Heart left ventricle (tissue), 16 donors: ENCODE results near the gene AFF3. TPM values are rescaled to one million over a fixed set of nuclear protein-coding genes. Genes with fewer than 3 reads are reported as not detected.

Experiments used
- ATAC-seq, 4 donors: fragments of 200-7000 bp; cut with Tn5 transposase; one replicate each; pipeline ENCODE4 v1.9.1; 2020 to 2022; ENCODE audit warnings: moderate library complexity in 4 of 4, mild to moderate bottlenecking in 3 of 4, moderate number of reproducible peaks in 1 of 4
- DNase-seq, 5 donors: peaks; one replicate each; pipeline ENCODE4 v3.0.0-alpha.2; 2020
- H3K27ac ChIP-seq, 12 donors: fragments of 200-600 bp; sonication (generic) in 4 of 12; one replicate each; pipeline versions ENCODE4 v1.5.0 to v1.8.0; 2016 to 2022; ENCODE audit warnings: mild to moderate bottlenecking in 2 of 12
- H3K27me3 ChIP-seq, 9 donors: fragments of 200-600 bp; sonication (generic) in 2 of 9; one replicate each; pipeline versions ENCODE4 v1.5.1 to v1.8.0; 2016 to 2022; ENCODE audit warnings: mild to moderate bottlenecking in 3 of 9
- H3K36me3 ChIP-seq, 9 donors: fragments of 200-600 bp; sonication (generic) in 2 of 9; one replicate each; pipeline versions ENCODE4 v1.5.0 to v1.8.0; 2018 to 2022; ENCODE audit warnings: mild to moderate bottlenecking in 2 of 9
- H3K4me1 ChIP-seq, 12 donors: fragments of 200-600 bp; sonication (generic) in 4 of 12; one replicate each; pipeline versions ENCODE4 v1.5.0 to v1.8.0; 2016 to 2022; ENCODE audit warnings: mild to moderate bottlenecking in 3 of 12
- H3K4me3 ChIP-seq, 12 donors: fragments of 200-600 bp; sonication (generic) in 4 of 12; one replicate each; pipeline versions ENCODE4 v1.5.0 to v1.8.0; 2017 to 2022; ENCODE audit warnings: mild to moderate bottlenecking in 9 of 12, moderate library complexity in 4 of 12
- H3K9me3 ChIP-seq, 12 donors: fragments of 200-600 bp; sonication (generic) in 4 of 12; one replicate each; pipeline versions ENCODE4 v1.5.0 to v1.8.0; 2016 to 2022; ENCODE audit warnings: mild to moderate bottlenecking in 1 of 12
- POLR2A ChIP-seq, 2 donors: fragments of 450-650 bp; IDR thresholded peaks; one replicate each; pipeline ENCODE4 v1.6.1; 2017; ENCODE audit warnings: antibody characterized with exemption in 2 of 2, mild to moderate bottlenecking in 2 of 2, moderate library complexity in 2 of 2
- WGBS, 4 donors: extraction: QIAGEN DNeasy Blood & Tissue Kit in 2 of 4; methylation state at CpG; one replicate each; pipeline versions ENCODE4 v1.1.5 to v1.1.7; 2013 to 2018; 5-methylcytosine and 5-hydroxymethylcytosine counted together
- intact Hi-C, 10 donors: fragments of 100-400 bp; cut with DNase I; formaldehyde crosslinking; loops; one replicate each; pipeline versions ENCODE4 v1.11.1 to v1.14.2; 2022
- polyA plus RNA-seq, 2 donors: library from polyadenylated mRNA; stranded (reverse); fragments of 200-250 nt; gene quantifications; one replicate each; pipeline ENCODE4 v1.2.3, GENCODE V29; 2013
- total RNA-seq, 9 donors: library from RNA; depleted of rRNA in 2 of 9; stranded (reverse); fragments of >200 nt in 2 of 9; fragmentation: NEBNext Ultra II Directional in 3 of 9; extraction: Animal tissue kit (Norgen Biotek cat#: 25700) in 3 of 9; gene quantifications; one replicate each; pipeline versions ENCODE4 v1.1.0 to v1.2.4, GENCODE V29; 2016 to 2023
- TF ChIP-seq, protein P1 (sequence below), 12 donors: fragments of 200-600 bp; sonication (generic) in 4 of 12; IDR thresholded peaks; one replicate each; pipeline versions ENCODE4 v1.5.0 to v1.8.0; 2018 to 2022; ENCODE audit warnings: antibody characterized with exemption in 12 of 12, mild to moderate bottlenecking in 5 of 12
- donor health status: ischemic (EF 13 %, LVEDD 7.1; RV severe dilation, severe dysfunction).
- donor health status: healthy with polysubstance abuse.
- donor health status: DM: no; HTN: yes; CAD: no.
- donor health status: DM: no; HTN: no; CAD: no.
- donor health status: ischemic (EF 25% LVEDD 6.9; RV normal size, moderate dysfunction).
- donor health status: ischemic (EF 25% LVEDD 5.7; RV mildly dilated, moderate dysfunction).
- donor health status: healthy.
- donor health status: DM: yes; HTN: yes; CAD: no.
- donor health status: ischemic (EF 35%, LVEDD 5.7; RV mildly dilated, moderate dysfunction).
- donor health status: nonischemic (EF 11% LVEDD 7.7; RV severe dilation, severe dysfunction).
- donor health status: DM: yes; HTN: yes; CAD: no.
- donor health status: PGD.
- donor health status: ischemic (EF 29% LVEDD 5.4; RV normal size, mild dysfunction).
- donor health status: nonischemic (EF 23%, LVEDD 6.1; RV moderate dilation, normal function).

AFF3 gene
- total and polyA plus RNA-seq, 11 donors: 1.3 to 15.5 (median 4.7) TPM

DNA sequence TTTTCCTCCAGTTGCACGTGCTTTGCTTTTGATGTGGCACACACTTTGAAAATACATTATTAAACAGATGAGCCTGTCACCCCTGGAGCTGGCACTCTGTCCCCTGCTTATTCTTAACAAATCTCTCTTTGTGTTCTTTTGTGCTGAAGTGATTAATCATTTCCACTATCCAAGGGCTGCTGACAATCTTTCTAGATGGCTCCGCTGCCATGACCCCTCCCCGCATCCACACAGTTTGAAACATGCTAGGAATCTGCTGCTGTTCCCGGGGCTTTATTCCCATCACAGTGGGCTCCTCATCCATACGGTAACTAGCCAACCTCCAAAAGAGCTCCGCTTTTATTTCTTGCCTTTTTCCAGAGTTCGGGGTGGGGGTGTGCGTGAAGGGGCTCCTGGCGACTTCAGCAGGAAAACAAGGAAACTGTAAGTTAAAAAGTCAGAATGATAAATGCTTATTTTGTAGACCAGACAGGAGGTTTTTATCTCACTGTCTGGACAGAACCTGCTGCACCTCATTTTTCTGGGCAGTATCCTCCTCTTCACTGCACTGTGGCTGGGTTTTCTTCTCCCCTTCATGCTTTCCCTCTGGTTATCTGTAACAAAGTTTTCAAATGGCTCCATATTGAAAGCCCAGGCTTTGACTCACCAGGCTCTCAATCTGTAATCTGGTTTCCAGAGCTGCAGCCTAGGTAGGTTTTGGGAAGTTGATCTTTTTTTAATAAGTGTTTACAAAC is 319.7 kb downstream of the AFF3 start:
- Histone ChIP-seq H3K27ac (no peak overlapping the region), H3K4me1 (peaks cover 0 to 8% (median 0%) of the 10 kb centered on the region in 12 donors), H3K36me3 (no peaks in the 10 kb centered on the region), H3K4me3 (no peak overlapping the region), H3K27me3 (no peaks in the 10 kb centered on the region), H3K9me3 (no peaks in the 10 kb centered on the region)
- ATAC-seq (no peak), DNase-seq (no peak)
- intact Hi-C loops: loop anchor here in 6 of 10 donors (5.0 to 10.0 kb wide), 5 partner anchors 260 to 422 kb away; no protein-coding TSS in a partner anchor
- WGBS, 4 donors: 63 to 75% (median 70%) methylated on average over 9 of the region's 9 CpGs
- TF ChIP-seq, protein P1, sequence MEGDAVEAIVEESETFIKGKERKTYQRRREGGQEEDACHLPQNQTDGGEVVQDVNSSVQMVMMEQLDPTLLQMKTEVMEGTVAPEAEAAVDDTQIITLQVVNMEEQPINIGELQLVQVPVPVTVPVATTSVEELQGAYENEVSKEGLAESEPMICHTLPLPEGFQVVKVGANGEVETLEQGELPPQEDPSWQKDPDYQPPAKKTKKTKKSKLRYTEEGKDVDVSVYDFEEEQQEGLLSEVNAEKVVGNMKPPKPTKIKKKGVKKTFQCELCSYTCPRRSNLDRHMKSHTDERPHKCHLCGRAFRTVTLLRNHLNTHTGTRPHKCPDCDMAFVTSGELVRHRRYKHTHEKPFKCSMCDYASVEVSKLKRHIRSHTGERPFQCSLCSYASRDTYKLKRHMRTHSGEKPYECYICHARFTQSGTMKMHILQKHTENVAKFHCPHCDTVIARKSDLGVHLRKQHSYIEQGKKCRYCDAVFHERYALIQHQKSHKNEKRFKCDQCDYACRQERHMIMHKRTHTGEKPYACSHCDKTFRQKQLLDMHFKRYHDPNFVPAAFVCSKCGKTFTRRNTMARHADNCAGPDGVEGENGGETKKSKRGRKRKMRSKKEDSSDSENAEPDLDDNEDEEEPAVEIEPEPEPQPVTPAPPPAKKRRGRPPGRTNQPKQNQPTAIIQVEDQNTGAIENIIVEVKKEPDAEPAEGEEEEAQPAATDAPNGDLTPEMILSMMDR (IDR thresholded peaks at IDR 0.05): no peak
- TF ChIP-seq POLR2A (IDR thresholded peaks at IDR 0.05): no peak

DNA sequence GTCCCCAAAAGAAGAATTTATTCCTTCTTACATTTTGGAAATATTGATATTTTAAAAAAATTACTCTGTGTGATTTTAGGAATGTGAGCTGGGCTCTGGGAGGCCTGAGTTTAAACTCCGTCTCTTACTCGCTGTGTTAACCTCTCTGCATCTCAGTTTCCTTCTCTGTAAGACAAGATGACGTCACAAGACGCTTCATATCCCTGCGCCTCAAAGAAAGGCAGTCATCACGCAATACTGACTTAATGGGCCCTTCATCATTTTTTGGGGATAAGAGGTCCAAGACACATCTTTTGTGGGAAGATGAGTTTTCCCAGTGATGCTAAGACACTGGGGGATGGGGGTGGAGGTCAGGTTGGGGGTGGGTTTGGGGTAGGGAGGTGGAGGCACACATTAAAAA is 320.4 kb downstream of the AFF3 start:
- 92 to 97% (median 96%) methylated on average over 6 of the region's 6 CpGs for WGBS, 4 donors
- ATAC-seq: no peak
- H3K4me1 ChIP-seq: peaks cover 0 to 2% (median 0%) of the 10 kb centered on the region in 12 donors
- H3K27me3 ChIP-seq: no peaks in the 10 kb centered on the region
- no peak overlapping the region for H3K4me3 ChIP-seq
- no peak overlapping the region for H3K27ac ChIP-seq
- DNase-seq: no peak
- H3K36me3 ChIP-seq: no peaks in the 10 kb centered on the region
- no peaks in the 10 kb centered on the region for H3K9me3 ChIP-seq
- TF ChIP-seq POLR2A (IDR thresholded peaks at IDR 0.05): no peak
- TF ChIP-seq, protein P1 (IDR thresholded peaks at IDR 0.05): no peak
- intact Hi-C loops: loop anchor here in 6 of 10 donors (2.0 to 10.0 kb wide), 6 partner anchors 260 to 423 kb away; no protein-coding TSS in a partner anchor

DNA sequence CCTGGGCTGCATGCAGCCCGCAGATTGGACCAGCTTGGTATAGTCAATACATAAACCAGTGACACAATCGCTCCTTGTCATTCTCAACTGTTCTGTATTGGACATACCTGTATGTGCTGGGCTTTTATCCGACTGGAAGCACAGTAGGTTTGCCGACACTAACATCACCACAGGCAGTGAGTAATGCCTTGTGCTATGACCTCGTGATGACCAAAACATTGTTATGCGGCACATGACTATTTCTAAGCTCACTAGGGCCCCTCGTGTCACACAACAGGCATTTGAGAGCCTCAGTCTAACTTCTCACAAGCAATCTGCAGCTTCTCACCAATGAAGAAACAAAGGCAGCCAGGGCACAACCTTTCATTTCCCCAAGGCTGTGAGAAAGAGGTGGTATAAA is 320.8 kb downstream of the AFF3 start:
- no peak for TF ChIP-seq POLR2A (IDR thresholded peaks at IDR 0.05)
- TF ChIP-seq, protein P1 (IDR thresholded peaks at IDR 0.05): no peak
- H3K36me3 ChIP-seq: no peaks in the 10 kb centered on the region
- H3K4me1 ChIP-seq: no peaks in the 10 kb centered on the region
- no peak overlapping the region for H3K27ac ChIP-seq
- H3K27me3 ChIP-seq: no peaks in the 10 kb centered on the region
- 88 to 90% (median 89%) methylated on average over 7 of the region's 7 CpGs for WGBS, 4 donors
- H3K4me3 ChIP-seq: no peak overlapping the region
- DNase-seq (no peak), ATAC-seq (no peak)
- H3K9me3 ChIP-seq: no peaks in the 10 kb centered on the region
- intact Hi-C loops: loop anchor here in 6 of 10 donors (2.0 to 10.0 kb wide), 6 partner anchors 259 to 423 kb away; no protein-coding TSS in a partner anchor

DNA sequence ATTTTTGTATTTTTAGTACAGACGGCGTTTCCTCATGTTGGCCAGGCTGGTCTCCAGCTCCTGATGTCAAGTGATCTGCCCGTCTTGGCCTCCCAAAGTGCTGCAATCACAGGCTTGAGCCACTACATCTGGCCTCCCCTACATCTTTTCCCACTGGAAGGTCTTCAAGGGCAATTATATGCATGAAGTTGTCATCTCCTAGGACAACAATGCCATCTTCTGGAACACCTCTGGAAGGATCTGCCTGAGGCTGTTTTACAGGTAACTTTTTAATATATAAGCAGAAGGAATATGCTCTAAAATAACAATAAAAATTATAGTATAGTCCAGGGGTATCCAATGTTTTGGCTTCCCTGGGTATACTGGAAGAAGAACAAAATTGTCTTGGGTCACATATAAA is 321.4 kb downstream of the AFF3 start:
- intact Hi-C loops: loop anchor here in 6 of 10 donors (2.0 to 10.0 kb wide), 6 partner anchors 259 to 424 kb away; no protein-coding TSS in a partner anchor

More for the DNA sequence above, 321.4 kb downstream of the AFF3 start:
- Histone ChIP-seq H3K27ac (no peak overlapping the region), H3K4me1 (no peaks in the 10 kb centered on the region), H3K27me3 (no peaks in the 10 kb centered on the region), H3K4me3 (no peak overlapping the region), H3K9me3 (peaks cover 0 to under 1% (median 0%) of the 10 kb centered on the region in 12 donors), H3K36me3 (no peaks in the 10 kb centered on the region)
- 95 to 98% (median 98%) methylated on average over 3 of the region's 3 CpGs for WGBS, 4 donors
- no peak for TF ChIP-seq POLR2A (IDR thresholded peaks at IDR 0.05)
- TF ChIP-seq, protein P1 (IDR thresholded peaks at IDR 0.05): peak in 8 of 12 donors; percentile 10 to 36 (median 26)
- ATAC-seq (no peak), DNase-seq (no peak)
